ENCODE data around the gene TNPO2. TPM values are rescaled to one million over a fixed set of nuclear protein-coding genes. Genes with fewer than 3 reads are reported as not detected.

TNPO2 gene
- total RNA-seq, 1 experiment from 2014 or later, result 105 TPM

DNA sequence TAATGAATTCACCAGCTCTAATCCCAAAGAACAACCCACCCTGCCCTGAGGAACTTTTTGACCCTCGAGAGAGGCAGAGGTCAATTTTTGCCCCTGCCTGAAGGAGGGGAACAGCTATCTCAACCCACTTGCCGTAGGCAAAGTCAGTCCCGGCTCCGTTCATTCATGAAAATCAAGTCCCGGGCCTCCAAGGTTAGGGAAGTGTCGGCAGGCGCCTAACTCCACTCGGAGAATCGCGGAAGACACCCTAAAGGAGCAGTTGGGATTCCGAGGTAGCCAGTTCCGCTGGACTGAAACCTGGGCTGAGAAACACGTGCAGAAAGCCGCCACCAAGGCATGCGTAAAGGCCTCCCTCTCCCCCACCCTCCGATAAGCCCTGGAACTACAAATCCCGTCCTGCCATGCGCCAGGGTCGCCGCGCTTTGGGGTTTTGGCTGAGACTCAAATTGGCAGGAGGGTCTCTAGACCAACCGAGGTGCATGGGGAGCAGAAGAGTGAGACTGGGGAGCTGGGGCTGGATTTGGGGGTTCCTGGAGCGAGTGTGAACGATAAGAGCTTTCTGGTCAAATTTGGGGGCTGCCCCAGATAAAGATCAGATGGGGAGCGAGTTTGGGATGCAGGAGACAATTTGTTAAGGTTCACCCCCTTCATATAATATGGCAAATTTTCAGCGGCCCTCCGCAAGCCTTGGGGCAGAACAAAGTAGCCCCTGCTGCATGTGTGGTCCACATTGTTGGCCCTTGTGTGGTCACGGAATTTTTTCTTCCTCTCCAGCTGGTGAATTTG is at the start of gene TNPO2 (continued):
- TF ChIP-seq, protein P1, sequence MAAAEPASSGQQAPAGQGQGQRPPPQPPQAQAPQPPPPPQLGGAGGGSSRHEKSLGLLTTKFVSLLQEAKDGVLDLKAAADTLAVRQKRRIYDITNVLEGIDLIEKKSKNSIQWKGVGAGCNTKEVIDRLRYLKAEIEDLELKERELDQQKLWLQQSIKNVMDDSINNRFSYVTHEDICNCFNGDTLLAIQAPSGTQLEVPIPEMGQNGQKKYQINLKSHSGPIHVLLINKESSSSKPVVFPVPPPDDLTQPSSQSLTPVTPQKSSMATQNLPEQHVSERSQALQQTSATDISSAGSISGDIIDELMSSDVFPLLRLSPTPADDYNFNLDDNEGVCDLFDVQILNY (CRISPR knock-in tag; IDR thresholded peaks at IDR 0.05), result no peak
- TF ChIP-seq ZNF232 (CRISPR knock-in tag; IDR thresholded peaks at IDR 0.05), result 0 out of 2 replicates have a peak, but pooled peaks have one; percentile 20
- TF ChIP-seq GABPB1 (CRISPR knock-in tag; IDR thresholded peaks at IDR 0.05), result 0 out of 2 replicates have a peak, but pooled peaks have one; percentile 21
- peak; percentile 50 for TF ChIP-seq SMAD3 (CRISPR knock-in tag; IDR thresholded peaks at IDR 0.05; ENCODE audit: borderline replicate concordance)
- TF ChIP-seq ZBTB43 (CRISPR knock-in tag; IDR thresholded peaks at IDR 0.05), result 0 out of 2 replicates have a peak, but pooled peaks have one; percentile 27
- TF ChIP-seq ELF4 (CRISPR knock-in tag; IDR thresholded peaks at IDR 0.05; ENCODE audit: low read depth), result no peak

- ChIA-PET CTCF (interaction anchor here (7.4 to 7.7 kb wide), 2 partner anchors 11 to 75 kb away, joined by 69 to 97 read pairs; no protein-coding TSS in a partner anchor), POLR2A (no interaction called here)
- no peak for DNase-seq (ENCODE audit: low spot score)
- Mint-ChIP-seq H3K27ac (no peak overlapping the region), H3K9me3 (no peaks in the 10 kb centered on the region), H3K4me3 (no peak overlapping the region), H3K27me3 (ENCODE audit: low read depth) (no peaks in the 10 kb centered on the region; the same call in 1 of the 2 replicates), H3K36me3 (peaks cover 14% of the 10 kb centered on the region), H3K4me1 (peaks cover 18% of the 10 kb centered on the region)
- TF ChIP-seq GABPB1 (CRISPR knock-in tag; IDR thresholded peaks at IDR 0.05) (no peak), FOXJ3 (CRISPR knock-in tag; IDR thresholded peaks at IDR 0.05; ENCODE audit: borderline replicate concordance) (no peak), ZNF423 (CRISPR knock-in tag; IDR thresholded peaks at IDR 0.05) (no peak), RELA (CRISPR knock-in tag; IDR thresholded peaks at IDR 0.05; ENCODE audit: borderline replicate concordance) (no peak), EMX1 (CRISPR knock-in tag; IDR thresholded peaks at IDR 0.05) (no peak), MXD4 (CRISPR knock-in tag; IDR thresholded peaks at IDR 0.05; ENCODE audit: borderline replicate concordance) (no peak), JUN (CRISPR knock-in tag; IDR thresholded peaks at IDR 0.05) (no peak), ZBTB21 (CRISPR knock-in tag; IDR thresholded peaks at IDR 0.05; ENCODE audit: borderline replicate concordance) (no peak)
- TF ChIP-seq, protein P2, sequence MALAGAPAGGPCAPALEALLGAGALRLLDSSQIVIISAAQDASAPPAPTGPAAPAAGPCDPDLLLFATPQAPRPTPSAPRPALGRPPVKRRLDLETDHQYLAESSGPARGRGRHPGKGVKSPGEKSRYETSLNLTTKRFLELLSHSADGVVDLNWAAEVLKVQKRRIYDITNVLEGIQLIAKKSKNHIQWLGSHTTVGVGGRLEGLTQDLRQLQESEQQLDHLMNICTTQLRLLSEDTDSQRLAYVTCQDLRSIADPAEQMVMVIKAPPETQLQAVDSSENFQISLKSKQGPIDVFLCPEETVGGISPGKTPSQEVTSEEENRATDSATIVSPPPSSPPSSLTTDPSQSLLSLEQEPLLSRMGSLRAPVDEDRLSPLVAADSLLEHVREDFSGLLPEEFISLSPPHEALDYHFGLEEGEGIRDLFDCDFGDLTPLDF (CRISPR knock-in tag; IDR thresholded peaks at IDR 0.05), result no peak
- TF ChIP-seq, protein P3, sequence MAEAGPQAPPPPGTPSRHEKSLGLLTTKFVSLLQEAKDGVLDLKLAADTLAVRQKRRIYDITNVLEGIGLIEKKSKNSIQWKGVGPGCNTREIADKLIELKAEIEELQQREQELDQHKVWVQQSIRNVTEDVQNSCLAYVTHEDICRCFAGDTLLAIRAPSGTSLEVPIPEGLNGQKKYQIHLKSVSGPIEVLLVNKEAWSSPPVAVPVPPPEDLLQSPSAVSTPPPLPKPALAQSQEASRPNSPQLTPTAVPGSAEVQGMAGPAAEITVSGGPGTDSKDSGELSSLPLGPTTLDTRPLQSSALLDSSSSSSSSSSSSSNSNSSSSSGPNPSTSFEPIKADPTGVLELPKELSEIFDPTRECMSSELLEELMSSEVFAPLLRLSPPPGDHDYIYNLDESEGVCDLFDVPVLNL (CRISPR knock-in tag; IDR thresholded peaks at IDR 0.05; ENCODE audit: borderline replicate concordance, low read depth), result no peak
- TF ChIP-seq, protein P4, sequence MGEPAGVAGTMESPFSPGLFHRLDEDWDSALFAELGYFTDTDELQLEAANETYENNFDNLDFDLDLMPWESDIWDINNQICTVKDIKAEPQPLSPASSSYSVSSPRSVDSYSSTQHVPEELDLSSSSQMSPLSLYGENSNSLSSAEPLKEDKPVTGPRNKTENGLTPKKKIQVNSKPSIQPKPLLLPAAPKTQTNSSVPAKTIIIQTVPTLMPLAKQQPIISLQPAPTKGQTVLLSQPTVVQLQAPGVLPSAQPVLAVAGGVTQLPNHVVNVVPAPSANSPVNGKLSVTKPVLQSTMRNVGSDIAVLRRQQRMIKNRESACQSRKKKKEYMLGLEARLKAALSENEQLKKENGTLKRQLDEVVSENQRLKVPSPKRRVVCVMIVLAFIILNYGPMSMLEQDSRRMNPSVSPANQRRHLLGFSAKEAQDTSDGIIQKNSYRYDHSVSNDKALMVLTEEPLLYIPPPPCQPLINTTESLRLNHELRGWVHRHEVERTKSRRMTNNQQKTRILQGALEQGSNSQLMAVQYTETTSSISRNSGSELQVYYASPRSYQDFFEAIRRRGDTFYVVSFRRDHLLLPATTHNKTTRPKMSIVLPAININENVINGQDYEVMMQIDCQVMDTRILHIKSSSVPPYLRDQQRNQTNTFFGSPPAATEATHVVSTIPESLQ (CRISPR knock-in tag; IDR thresholded peaks at IDR 0.05), result no peak
- TF ChIP-seq, protein P5, sequence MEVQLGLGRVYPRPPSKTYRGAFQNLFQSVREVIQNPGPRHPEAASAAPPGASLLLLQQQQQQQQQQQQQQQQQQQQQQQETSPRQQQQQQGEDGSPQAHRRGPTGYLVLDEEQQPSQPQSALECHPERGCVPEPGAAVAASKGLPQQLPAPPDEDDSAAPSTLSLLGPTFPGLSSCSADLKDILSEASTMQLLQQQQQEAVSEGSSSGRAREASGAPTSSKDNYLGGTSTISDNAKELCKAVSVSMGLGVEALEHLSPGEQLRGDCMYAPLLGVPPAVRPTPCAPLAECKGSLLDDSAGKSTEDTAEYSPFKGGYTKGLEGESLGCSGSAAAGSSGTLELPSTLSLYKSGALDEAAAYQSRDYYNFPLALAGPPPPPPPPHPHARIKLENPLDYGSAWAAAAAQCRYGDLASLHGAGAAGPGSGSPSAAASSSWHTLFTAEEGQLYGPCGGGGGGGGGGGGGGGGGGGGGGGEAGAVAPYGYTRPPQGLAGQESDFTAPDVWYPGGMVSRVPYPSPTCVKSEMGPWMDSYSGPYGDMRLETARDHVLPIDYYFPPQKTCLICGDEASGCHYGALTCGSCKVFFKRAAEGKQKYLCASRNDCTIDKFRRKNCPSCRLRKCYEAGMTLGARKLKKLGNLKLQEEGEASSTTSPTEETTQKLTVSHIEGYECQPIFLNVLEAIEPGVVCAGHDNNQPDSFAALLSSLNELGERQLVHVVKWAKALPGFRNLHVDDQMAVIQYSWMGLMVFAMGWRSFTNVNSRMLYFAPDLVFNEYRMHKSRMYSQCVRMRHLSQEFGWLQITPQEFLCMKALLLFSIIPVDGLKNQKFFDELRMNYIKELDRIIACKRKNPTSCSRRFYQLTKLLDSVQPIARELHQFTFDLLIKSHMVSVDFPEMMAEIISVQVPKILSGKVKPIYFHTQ (CRISPR knock-in tag; IDR thresholded peaks at IDR 0.05), result no peak
- TF ChIP-seq, protein P6, sequence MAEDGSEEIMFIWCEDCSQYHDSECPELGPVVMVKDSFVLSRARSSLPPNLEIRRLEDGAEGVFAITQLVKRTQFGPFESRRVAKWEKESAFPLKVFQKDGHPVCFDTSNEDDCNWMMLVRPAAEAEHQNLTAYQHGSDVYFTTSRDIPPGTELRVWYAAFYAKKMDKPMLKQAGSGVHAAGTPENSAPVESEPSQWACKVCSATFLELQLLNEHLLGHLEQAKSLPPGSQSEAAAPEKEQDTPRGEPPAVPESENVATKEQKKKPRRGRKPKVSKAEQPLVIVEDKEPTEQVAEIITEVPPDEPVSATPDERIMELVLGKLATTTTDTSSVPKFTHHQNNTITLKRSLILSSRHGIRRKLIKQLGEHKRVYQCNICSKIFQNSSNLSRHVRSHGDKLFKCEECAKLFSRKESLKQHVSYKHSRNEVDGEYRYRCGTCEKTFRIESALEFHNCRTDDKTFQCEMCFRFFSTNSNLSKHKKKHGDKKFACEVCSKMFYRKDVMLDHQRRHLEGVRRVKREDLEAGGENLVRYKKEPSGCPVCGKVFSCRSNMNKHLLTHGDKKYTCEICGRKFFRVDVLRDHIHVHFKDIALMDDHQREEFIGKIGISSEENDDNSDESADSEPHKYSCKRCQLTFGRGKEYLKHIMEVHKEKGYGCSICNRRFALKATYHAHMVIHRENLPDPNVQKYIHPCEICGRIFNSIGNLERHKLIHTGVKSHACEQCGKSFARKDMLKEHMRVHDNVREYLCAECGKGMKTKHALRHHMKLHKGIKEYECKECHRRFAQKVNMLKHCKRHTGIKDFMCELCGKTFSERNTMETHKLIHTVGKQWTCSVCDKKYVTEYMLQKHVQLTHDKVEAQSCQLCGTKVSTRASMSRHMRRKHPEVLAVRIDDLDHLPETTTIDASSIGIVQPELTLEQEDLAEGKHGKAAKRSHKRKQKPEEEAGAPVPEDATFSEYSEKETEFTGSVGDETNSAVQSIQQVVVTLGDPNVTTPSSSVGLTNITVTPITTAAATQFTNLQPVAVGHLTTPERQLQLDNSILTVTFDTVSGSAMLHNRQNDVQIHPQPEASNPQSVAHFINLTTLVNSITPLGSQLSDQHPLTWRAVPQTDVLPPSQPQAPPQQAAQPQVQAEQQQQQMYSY (CRISPR knock-in tag; IDR thresholded peaks at IDR 0.05), result no peak
- no peak for ATAC-seq
Measured at GRCh38 chr19:12772323-12772722, 48.6 kb upstream of the TNPO2 start.

Data from WTC11 (cell line).